ENCODE results near the gene SLC22A1.

SLC22A1 gene

GRCh38 chr6:160121558-160121957 is at the start of gene SLC22A1:
Gene SLC22A1, plus strand, starts transcription at chr6:160121815. Its CDS starts 121 bp downstream, at chr6:160121936.
- H3K9me3 Mint-ChIP-seq: no peaks in the 10 kb centered on the region
- DNase-seq (ENCODE audit: low spot score): no peak
- H3K4me3 Mint-ChIP-seq: no peak within 1 kb of the TSS
- H3K4me1 Mint-ChIP-seq (ENCODE audit: low read depth): no peaks in the 10 kb centered on the region
- no peak within 1 kb of the TSS for H3K27ac Mint-ChIP-seq
- peaks cover 10% of the 10 kb centered on the region for H3K36me3 Mint-ChIP-seq (ENCODE audit: low read depth)
- H3K27me3 Mint-ChIP-seq (ENCODE audit: low read depth): no peaks in the 10 kb centered on the region

- no peak for DNase-seq (ENCODE audit: low spot score)
- H3K27me3 Mint-ChIP-seq (ENCODE audit: low read depth): no peaks in the 10 kb centered on the region
- peaks cover 80% of the 10 kb centered on the region for H3K36me3 Mint-ChIP-seq (ENCODE audit: low read depth)
- no peaks in the 10 kb centered on the region for H3K9me3 Mint-ChIP-seq
- no peak overlapping the region for H3K4me3 Mint-ChIP-seq
- no peak overlapping the region for H3K27ac Mint-ChIP-seq
- peaks cover 25% of the 10 kb centered on the region for H3K4me1 Mint-ChIP-seq (ENCODE audit: low read depth)
These were observed 48.3 kb upstream of the SLC22A1 start for GRCh38 chr6:160073272-160073671.

- Mint-ChIP-seq H3K4me1 (ENCODE audit: low read depth) (no peaks in the 10 kb centered on the region), H3K9me3 (no peaks in the 10 kb centered on the region), H3K4me3 (no peak overlapping the region), H3K27ac (no peak overlapping the region), H3K36me3 (ENCODE audit: low read depth) (peaks cover 65% of the 10 kb centered on the region), H3K27me3 (ENCODE audit: low read depth) (no peaks in the 10 kb centered on the region)
- DNase-seq (ENCODE audit: low spot score): no peak
These were observed 45.6 kb upstream of the SLC22A1 start for GRCh38 chr6:160076009-160076408.

GRCh38 chr6:160077024-160077423 is 44.6 kb upstream of the SLC22A1 start:
- H3K36me3 Mint-ChIP-seq (ENCODE audit: low read depth): peaks cover 66% of the 10 kb centered on the region
- no peaks in the 10 kb centered on the region for H3K4me1 Mint-ChIP-seq (ENCODE audit: low read depth)
- no peaks in the 10 kb centered on the region for H3K9me3 Mint-ChIP-seq
- H3K27ac Mint-ChIP-seq: no peak overlapping the region
- DNase-seq (ENCODE audit: low spot score): no peak
- no peaks in the 10 kb centered on the region for H3K27me3 Mint-ChIP-seq (ENCODE audit: low read depth)
- H3K4me3 Mint-ChIP-seq: no peak overlapping the region

- DNase-seq (ENCODE audit: low spot score): no peak
- H3K9me3 Mint-ChIP-seq: no peaks in the 10 kb centered on the region
- peaks cover 63% of the 10 kb centered on the region for H3K36me3 Mint-ChIP-seq (ENCODE audit: low read depth)
- no peaks in the 10 kb centered on the region for H3K27me3 Mint-ChIP-seq (ENCODE audit: low read depth)
- no peaks in the 10 kb centered on the region for H3K4me1 Mint-ChIP-seq (ENCODE audit: low read depth)
- no peak overlapping the region for H3K27ac Mint-ChIP-seq
- H3K4me3 Mint-ChIP-seq: no peak overlapping the region
These were observed 44.1 kb upstream of the SLC22A1 start for GRCh38 chr6:160077526-160077925.

GRCh38 chr6:160078883-160079685 is 42.5 kb upstream of the SLC22A1 start:
- Mint-ChIP-seq H3K27ac (no peak overlapping the region), H3K4me3 (no peak overlapping the region), H3K9me3 (no peaks in the 10 kb centered on the region), H3K27me3 (ENCODE audit: low read depth) (no peaks in the 10 kb centered on the region), H3K4me1 (ENCODE audit: low read depth) (no peaks in the 10 kb centered on the region), H3K36me3 (ENCODE audit: low read depth) (peaks cover 58% of the 10 kb centered on the region)
- no peak for DNase-seq (ENCODE audit: low spot score)

- Mint-ChIP-seq H3K4me3 (no peak overlapping the region), H3K4me1 (ENCODE audit: low read depth) (no peaks in the 10 kb centered on the region), H3K27ac (no peak overlapping the region), H3K9me3 (no peaks in the 10 kb centered on the region), H3K36me3 (ENCODE audit: low read depth) (peaks cover 58% of the 10 kb centered on the region), H3K27me3 (ENCODE audit: low read depth) (no peaks in the 10 kb centered on the region)
- no peak for DNase-seq (ENCODE audit: low spot score)
These were observed 42.0 kb upstream of the SLC22A1 start for GRCh38 chr6:160079686-160080043.

GRCh38 chr6:160080097-160080496 is 41.5 kb upstream of the SLC22A1 start:
- H3K36me3 Mint-ChIP-seq (ENCODE audit: low read depth): peaks cover 59% of the 10 kb centered on the region
- H3K4me1 Mint-ChIP-seq (ENCODE audit: low read depth): peaks cover 2% of the 10 kb centered on the region
- H3K27me3 Mint-ChIP-seq (ENCODE audit: low read depth): no peaks in the 10 kb centered on the region
- H3K9me3 Mint-ChIP-seq: no peaks in the 10 kb centered on the region
- DNase-seq (ENCODE audit: low spot score): no peak
- no peak overlapping the region for H3K27ac Mint-ChIP-seq
- no peak overlapping the region for H3K4me3 Mint-ChIP-seq

GRCh38 chr6:160081398-160081797 is 40.2 kb upstream of the SLC22A1 start:
- Mint-ChIP-seq H3K4me3 (no peak overlapping the region), H3K27ac (no peak overlapping the region), H3K4me1 (ENCODE audit: low read depth) (peaks cover 10% of the 10 kb centered on the region), H3K27me3 (ENCODE audit: low read depth) (no peaks in the 10 kb centered on the region), H3K36me3 (ENCODE audit: low read depth) (peaks cover 66% of the 10 kb centered on the region), H3K9me3 (no peaks in the 10 kb centered on the region)
- no peak for DNase-seq (ENCODE audit: low spot score)

- Mint-ChIP-seq H3K4me3 (no peak overlapping the region), H3K36me3 (ENCODE audit: low read depth) (peaks cover 58% of the 10 kb centered on the region), H3K27ac (no peak overlapping the region), H3K4me1 (ENCODE audit: low read depth) (peaks cover 10% of the 10 kb centered on the region), H3K27me3 (ENCODE audit: low read depth) (no peaks in the 10 kb centered on the region), H3K9me3 (no peaks in the 10 kb centered on the region)
- no peak for DNase-seq (ENCODE audit: low spot score)
These were observed 39.0 kb upstream of the SLC22A1 start for GRCh38 chr6:160082627-160083026.

- no peak for DNase-seq (ENCODE audit: low spot score)
- Mint-ChIP-seq H3K4me1 (ENCODE audit: low read depth) (peaks cover 10% of the 10 kb centered on the region), H3K9me3 (no peaks in the 10 kb centered on the region), H3K4me3 (no peak overlapping the region), H3K27me3 (ENCODE audit: low read depth) (no peaks in the 10 kb centered on the region), H3K36me3 (ENCODE audit: low read depth) (peaks cover 68% of the 10 kb centered on the region), H3K27ac (peak overlapping the region; percentile 42)
These were observed 37.3 kb upstream of the SLC22A1 start for GRCh38 chr6:160084198-160084776.

GRCh38 chr6:160085226-160085625 is 36.4 kb upstream of the SLC22A1 start:
- no peak for DNase-seq (ENCODE audit: low spot score)
- Mint-ChIP-seq H3K27ac (no peak overlapping the region), H3K4me1 (ENCODE audit: low read depth) (peaks cover 10% of the 10 kb centered on the region), H3K4me3 (no peak overlapping the region), H3K36me3 (ENCODE audit: low read depth) (peaks cover 70% of the 10 kb centered on the region), H3K9me3 (no peaks in the 10 kb centered on the region), H3K27me3 (ENCODE audit: low read depth) (no peaks in the 10 kb centered on the region)

GRCh38 chr6:160085713-160086505 is 35.7 kb upstream of the SLC22A1 start:
- Mint-ChIP-seq H3K4me1 (ENCODE audit: low read depth) (peaks cover 10% of the 10 kb centered on the region), H3K4me3 (no peak overlapping the region), H3K9me3 (no peaks in the 10 kb centered on the region), H3K27ac (no peak overlapping the region), H3K36me3 (ENCODE audit: low read depth) (peaks cover 67% of the 10 kb centered on the region), H3K27me3 (ENCODE audit: low read depth) (no peaks in the 10 kb centered on the region)
- no peak for DNase-seq (ENCODE audit: low spot score)

GRCh38 chr6:160086754-160087153 is 34.9 kb upstream of the SLC22A1 start:
- H3K4me1 Mint-ChIP-seq (ENCODE audit: low read depth): peaks cover 10% of the 10 kb centered on the region

More at GRCh38 chr6:160086754-160087153, 34.9 kb upstream of the SLC22A1 start:
- H3K9me3 Mint-ChIP-seq: no peaks in the 10 kb centered on the region
- peaks cover 62% of the 10 kb centered on the region for H3K36me3 Mint-ChIP-seq (ENCODE audit: low read depth)
- H3K27me3 Mint-ChIP-seq (ENCODE audit: low read depth): no peaks in the 10 kb centered on the region
- H3K27ac Mint-ChIP-seq: no peak overlapping the region
- no peak overlapping the region for H3K4me3 Mint-ChIP-seq
- no peak for DNase-seq (ENCODE audit: low spot score)
